D341Med (cell line): ENCODE results near the gene RSL24D1.
A peak's percentile ranks its signal among the peaks of the same experiment; 100 is the strongest.

Source experiments
- DNase-seq: peaks from one replicate; pipeline ENCODE4 v3.0.0; 2012; ENCODE audit warnings: low spot score

The RSL24D1 gene

DNA sequence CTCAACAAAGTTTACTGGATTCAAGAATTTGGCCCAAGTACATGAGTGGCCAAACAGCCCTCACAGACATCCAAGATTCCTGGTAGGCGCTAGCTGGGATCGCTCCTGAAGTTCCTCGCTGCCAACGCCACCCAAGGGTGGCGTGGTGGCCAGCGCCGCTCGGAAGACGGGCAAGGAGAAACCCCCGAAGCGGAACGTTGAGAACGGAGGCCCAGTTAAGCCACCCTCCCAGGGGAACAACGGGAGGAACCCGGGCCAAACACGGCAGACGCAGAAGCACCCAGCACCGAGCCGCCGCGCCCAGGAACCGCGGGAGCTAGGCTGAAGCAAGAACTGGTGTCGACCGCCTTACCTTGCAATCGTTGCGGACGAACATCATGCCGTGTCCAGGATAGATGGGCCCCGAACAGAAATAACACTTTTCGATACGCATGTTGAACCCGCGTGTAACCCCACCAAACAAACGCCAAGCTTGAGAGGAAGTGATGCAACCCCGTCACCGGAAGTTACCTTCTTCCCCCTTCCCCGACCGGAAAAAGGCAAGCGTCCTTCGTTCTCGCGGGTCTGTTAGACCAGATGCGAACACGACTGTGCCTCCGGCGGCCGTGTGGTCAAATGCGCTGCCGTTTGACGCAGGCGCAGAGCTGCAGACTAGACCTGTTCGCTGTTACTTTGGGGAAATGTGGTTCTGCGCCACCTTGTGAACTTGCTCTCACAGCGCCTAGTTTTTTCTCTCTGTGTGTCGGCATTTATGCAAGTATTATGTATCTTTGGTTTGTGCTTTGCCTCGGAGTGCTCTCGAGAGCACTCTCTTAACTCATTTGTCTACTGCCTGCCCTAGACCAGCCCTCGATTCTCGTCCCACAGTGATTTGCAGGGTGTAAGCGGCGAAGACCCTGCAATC, at the start of gene RSL24D1:
Gene RSL24D1 (minus strand): TSS at position 484 of the 904 bp plus-strand sequence. CDS start 51 bp downstream, at position 433.
- DNase-seq = peak; percentile 94

DNA sequence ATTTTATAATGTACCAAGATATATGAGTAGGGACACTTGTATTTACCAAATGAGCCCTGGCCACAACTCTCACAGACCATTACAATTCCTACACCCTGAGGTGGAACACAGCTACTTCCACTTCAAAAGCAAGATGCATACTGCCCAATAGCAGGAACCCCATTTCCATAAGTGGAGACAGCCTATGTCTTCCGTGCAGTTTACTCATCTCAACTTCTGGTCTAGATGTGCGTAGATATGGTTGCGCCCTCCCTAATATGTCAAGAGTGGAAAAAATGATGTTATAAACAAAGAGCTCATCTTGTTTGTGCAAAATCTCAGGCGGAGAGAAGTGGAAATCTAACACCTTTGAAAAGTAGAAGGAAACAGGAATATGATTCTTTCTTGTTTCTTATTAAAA, 48.3 kb upstream of the RSL24D1 start:
- no peak for DNase-seq

DNA sequence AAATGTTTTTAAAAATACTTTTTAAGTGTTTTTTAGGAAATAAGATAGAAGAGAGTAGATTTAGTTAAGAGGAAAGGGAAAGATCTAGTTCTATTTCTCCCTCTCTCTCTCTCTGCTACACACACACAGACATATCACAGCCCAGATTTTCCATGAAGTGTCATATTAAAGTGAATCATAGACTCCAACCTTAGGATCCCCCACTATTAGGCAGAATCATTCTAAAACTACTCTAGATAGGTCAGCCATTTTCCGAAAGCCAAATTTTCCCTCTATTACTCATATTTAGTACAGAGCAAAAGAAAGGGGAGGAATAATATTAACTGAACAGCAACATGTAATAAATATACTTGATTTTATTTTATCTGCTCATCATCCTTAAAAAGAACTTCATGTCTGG, 45.1 kb upstream of the RSL24D1 start:
- no peak for DNase-seq

DNA sequence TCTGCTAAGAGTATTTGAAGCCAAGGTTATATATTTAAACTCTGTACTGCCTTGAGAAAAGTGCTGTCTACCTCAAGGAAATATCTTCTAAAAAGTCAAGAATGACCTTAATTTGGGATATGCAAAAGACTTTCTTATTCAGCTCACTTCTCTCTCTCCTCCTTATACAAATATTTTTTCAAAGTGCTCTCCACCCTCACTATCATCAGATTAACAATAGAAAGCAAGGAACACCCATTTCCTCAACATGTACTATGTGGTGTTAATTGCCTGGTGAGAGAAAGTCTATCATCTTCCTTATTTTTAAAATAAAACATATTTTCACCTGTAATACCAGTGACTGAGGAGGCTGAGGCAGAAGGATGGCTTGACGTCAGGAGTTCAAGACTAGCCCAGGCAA, 44.4 kb upstream of the RSL24D1 start:
- DNase-seq = no peak

DNA sequence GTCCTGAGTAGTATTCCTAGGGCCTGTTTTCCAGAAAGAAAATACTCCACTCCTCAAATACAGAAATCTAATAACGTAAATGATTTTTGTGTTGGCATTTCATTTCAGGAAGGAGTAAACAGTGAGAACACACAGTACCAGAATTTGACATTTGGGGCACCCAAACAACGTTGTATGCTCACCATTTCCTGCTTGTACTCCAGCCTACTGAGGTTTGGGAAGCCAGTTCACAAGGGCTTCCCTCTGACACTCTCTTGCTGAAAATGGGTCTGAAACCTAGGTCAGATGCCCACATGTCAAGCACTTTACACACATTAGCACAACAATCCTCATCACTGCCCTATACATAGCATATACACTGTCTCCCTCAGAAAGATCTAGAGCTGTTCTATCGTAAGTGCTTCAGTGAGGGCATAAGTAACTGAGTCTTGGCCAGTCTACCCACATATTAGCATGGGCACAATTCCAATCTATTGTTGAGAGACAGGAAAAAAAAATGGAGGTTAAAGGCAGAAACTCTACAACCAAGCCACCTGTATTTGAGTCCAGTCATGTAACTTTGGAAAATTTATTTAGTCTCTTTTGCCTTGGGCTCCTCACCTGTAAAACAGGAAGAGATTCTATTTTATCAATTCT, 43.5 kb upstream of the RSL24D1 start:
- no peak for DNase-seq

DNA sequence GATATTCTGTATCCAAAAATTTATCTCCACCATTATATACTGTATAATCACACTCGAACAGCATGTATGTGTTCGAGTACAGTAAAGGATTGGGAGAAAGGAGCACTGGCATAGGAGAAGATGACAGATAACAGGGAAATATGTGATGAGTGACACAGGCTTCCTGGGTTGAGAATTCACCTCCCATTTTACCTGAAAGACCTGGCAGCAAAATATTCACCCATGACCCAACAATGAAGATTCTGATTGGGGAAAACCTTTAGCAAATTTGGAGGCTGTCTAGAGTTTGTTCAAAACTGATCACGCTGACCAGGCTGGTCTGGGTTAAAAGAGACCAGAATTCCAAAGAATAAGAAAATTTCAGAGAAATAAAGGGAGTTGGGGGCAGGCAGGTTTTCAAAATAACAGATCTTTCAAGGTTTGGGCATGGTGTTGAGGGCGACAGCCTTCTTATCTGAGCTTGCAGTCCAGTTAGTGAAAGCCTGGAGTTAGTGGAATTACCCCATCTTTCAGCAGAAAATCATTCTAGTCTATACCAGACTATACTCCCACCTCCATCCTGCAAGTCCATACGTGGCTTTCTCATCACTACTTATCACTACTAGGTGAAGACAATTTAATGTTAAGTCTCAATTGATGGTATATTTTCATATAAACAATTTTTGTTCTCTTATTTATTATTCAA, 42.8 kb upstream of the RSL24D1 start:
- DNase-seq = no peak

DNA sequence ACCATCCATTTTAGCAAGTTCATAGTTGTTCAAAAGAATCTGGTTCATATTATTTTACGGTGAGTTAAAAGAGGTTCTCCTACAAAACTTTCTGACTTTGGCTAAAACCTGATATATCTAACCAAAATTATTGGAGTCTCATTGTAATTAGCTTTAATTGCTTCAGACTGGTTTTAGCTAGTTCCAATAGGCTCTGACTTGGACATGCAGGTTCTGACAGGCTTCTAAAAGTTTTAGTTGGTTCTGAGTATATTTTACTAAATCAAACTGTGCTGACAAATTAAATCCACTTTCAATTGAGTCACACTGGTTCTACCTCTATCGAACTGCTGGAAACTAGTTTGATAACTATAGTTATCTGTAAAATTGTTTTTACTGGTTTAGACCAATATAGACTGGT, 42.1 kb upstream of the RSL24D1 start:
- DNase-seq = no peak

DNA sequence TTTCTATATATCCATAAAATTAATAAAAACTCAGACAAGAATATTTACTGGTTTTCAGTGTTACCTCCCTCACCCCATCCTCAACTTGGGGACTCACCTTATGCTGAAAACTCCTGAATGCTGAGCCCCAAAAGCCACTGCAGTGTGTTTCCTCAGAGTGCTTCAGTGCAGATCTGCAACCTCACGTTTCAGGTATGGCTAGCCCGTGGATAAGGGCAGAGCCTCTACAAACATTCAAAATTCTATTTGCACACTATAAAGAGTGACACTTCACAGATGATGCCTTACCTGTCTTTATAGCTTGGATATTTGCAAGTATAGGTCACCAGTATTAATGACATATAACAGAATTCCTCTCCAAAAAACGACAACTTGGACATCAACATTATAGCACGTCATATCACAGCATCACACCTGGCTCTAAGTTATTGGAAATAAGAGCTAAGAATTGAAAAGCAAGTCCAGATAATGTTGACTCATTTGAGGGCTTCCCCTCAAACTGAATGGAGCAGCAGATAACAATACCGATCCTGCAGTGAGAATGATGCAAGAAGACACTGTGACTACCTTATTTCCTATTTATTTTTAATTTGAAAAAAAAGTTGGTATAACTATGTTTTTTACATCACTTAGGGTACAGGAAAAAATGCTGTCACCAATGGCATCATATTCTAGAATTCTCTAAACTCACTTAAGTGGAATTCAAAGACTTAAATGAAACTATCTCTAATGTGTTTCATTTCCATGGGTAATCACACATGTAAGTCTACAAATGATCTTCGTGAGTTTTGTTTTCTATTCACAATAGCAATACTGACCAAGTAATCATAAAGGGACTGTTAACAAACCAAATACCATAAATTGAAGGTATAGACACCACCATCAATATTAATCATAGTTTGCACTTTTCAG, 40.7 kb upstream of the RSL24D1 start:
- no peak for DNase-seq

DNA sequence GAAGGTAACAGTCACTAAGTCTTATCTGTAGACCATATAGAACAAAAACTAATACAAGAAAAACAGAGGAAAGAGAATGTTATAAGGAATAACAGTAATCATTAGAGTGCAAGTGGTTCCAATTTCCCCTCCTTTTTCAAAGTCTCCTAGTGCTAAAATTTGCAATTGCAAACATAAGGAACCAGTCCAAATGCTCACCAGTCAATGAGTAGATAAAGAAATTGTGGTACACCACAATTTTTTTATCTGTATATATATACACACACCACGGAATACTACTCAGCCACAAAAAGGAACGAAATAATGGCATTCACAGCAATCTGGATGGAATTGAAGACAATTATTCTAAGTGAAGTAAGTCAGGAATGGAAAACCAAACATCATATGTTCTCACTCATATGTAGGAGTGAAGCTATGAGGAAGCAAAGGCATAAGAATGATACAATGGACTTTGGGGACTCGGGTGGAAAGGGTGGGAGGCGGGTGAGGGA, 38.9 kb upstream of the RSL24D1 start:
- no peak for DNase-seq

DNA sequence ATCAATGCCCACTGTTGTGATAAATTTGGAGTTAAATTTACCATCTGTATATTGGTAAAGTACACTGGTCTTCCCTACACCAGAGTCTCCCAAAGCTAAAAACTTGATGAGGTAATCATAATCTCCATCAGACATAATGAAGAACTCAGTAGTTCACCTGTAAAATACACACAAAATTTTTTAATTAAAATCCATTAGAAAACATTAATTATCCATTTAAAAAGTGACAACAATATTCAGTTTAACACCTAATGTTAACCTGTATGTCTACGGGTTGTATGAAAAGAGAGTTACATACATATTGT, 38.0 kb upstream of the RSL24D1 start:
- DNase-seq = no peak

DNA sequence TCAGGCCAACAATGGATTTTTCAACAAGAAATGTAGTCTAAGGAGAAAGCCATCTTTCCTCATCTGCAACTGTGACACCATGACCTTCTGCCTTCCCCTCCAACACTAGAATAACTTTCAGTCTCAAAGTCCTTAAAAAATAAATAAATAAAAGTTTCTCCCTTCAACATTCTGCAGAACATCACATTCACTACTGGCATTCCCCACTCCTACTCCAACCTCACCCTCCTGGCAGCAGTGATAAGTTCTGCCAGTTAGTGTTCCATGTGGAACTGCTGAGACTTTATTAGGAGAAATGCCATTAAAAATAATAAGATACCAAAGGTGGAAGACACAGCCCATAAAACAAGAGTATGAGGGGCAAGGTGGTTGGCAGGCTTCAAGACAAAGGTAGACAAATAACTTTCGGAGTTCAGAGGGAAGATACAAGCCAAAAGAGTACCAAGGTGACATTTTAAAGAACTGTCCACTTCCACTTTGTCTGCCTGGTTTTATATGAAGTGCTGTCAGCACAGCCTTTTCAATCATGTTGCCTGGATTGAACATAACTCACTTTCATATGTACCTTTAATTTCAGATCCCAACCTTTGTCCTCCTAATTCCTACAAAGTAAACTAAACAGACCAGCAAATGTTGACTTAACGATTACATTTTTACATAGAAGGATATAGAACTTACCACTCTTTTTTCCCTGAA, 37.5 kb upstream of the RSL24D1 start:
- DNase-seq = no peak

DNA sequence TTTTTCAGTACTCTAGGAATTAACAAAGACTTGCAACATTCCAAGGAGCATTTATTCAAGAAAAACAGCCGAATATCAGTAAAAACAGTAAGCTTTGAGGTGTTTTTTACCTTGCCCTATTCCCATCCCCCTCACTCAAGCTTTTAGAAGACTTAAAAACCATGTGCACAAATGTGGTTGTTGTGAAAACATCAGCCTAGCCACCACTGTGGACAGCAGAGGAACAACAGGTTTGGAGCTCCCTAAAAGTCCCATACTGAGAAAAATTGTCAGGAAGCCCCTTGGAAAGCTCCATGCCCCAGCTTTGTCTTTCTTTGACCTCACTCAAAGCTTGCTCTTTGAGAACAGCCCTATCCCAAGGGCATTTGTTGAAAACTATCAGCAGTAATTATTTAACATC, 34.7 kb upstream of the RSL24D1 start:
- DNase-seq = no peak

DNA sequence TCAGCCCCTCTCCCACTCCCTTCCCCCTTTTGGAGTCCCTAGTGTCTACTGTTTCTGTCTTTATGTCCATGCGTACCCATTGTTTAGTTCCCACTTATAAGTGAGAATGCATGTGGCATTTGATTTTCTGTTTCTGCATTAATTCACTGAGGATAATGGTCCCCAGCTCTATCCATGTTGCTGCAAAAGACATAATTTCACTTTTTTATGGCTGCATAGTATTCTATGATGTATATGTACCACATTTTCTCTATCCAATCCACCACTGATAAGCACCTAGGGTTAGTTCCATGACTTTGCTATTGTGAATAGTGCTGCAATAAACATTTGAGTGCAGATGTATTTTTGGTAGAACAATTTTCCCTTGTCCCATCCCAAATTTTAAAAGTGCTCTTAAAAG, 34.2 kb upstream of the RSL24D1 start:
- DNase-seq = no peak

DNA sequence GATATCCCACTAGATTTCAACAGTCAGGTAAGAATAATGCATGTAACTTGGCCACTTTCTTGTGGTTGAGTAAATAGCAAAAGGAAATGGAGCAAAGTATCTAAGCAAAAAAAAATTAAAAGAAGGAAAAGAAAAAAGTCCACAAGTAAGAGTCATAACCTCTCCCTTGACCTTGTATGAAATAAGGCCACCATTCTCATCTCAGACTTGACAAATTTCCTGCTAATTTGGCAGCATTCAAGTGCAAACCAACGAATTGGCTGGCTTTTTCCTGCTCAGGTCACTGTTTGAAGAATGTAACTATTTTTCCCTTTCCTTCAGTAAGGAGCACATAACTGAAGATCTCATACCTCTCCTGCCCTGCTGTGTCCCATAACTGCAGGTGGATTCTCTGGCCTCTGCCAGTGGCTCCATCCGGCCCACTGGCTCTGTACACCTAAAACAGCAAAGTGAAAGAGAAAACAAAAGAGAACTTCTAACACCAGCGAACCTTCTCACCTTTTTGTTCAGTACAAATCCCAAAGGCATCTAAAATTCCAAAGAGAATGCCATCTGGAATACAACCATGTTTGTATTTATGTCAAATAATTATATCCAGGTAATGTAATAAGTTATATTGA, 33.4 kb upstream of the RSL24D1 start:
- no peak for DNase-seq

DNA sequence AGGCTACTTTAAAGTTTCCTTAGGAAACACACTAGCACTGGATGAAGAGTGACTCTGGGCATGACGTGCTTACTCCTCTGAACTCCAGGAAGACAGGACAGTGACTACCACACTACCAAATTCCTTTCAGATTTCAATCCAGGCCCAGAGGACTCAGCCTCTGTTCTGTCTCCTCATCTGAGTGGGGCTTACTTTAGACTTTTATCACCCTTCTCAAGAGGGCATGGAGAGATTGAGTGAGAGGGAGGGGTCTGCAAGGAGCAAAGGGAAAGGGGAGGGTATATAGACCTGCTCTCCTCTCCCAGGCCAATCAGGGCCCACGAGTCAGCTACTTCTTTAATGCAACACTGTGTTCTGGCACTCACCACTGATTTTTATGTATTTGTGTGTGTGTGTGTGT, 29.4 kb upstream of the RSL24D1 start:
- no peak for DNase-seq

DNA sequence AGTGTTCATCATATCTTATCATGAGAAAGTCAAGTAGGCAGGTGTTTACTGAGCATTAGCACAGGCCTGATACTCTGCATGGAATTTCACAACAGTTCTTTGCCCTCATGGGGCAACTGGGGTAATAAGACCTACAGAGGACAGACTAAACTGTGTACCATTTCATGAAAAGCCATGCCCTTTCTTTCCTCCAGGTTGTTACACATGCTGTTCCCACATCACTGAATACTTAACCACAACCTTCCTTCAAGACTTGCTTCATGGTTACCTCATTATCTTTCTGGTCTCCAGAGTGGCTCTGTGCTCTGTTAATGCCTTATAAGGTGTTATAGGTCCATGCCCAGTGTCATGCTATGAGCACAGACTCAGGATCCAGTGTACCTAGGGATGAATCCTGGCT, 28.2 kb upstream of the RSL24D1 start:
- DNase-seq = no peak

DNA sequence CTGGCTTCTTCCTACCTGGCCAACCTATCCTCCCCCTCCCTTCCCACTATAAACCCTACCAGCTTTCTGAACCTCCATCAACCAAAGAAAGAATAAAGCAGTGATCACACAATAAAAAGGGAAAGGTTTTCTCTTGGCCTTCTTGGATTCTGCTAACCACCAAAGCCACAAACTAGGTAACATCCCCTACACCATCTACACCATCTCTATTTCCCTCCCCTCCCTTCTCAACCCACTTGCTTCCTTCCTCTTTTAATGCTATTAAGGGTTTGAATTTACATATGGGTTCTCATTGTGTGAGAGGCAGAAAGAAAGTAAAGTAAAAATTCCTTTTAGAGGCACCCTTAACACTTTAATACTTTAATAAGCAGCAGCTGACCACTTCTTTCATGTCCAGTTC, 25.8 kb upstream of the RSL24D1 start:
- no peak for DNase-seq

DNA sequence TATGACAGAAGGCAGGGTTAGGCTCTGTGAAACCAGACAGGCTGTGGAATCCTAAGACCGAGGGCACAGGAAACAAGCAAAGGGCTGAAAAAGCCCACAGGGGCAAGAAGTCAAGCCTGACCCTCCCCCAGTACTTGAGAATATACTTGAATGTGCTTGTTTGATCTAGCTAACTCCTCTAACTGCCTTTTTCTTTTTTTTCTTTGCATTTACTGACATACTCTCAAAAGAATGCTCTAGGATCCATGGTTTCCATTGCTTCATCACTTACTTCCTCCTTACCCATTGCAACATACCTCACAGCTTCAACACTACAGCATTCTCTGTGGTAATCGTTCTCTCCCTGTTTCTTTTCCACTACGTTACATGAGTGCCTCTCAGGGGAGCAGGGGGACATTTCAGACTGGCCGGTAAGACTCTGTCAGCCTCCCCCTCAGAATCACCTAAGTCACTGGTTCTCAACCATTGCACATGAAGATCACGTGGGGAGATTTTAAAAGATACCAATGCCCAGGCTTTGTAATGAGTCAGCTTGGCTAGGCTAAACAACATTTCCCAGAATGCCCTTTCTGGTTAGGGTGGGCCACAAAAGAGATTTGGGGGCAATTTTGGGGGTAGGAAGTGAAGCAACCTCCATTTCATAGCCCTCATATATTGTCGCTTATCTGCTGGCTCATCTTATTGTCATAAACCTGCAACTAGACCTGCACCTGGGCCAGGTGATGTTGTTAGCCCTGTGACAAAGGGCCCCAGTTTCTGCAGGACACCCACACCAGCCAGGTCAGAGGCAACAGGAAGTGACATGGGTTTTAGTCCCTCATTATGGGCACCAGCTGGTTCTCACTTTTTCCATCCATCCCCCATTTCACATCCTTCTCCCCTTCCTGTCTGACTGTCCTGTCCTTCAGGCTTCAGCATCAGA, 24.6 kb upstream of the RSL24D1 start:
- DNase-seq = no peak

DNA sequence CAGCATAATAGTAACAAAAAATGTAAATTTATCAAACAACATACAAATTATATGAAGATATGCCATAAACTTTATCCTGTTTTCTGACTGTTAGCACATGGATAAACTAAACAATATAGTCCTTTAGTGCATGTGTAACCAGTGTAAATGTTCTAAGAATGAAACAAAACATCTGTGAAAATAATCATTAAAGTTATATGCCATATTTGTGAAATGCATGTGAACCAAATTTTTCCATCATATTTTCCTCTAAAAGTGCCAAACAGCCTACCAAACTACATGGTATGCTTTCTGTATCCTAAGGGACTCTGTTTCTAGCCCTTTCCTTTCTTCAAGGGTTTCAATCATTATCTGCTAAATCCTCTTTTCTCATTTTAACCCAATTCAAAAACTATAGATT, 23.9 kb upstream of the RSL24D1 start:
- DNase-seq = no peak

DNA sequence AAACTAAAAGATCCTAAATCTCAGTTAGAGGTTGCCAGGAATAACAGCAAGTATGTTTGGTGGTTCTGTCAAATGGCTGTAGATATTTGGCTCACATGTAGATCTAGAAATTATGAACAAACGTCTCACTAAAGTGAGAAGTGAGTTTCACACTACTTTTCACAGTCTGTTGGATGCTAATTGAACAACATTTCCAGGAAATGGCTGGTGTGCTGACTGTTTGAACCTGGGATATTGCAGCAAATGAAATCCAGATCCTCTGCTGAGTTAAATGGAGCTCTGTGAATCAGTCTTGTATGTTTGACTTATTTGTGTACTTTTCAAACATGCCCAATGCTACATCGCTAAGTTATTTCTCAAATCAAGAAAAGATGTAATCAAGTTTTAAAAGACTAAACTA, 21.3 kb upstream of the RSL24D1 start:
- DNase-seq = no peak
